Muscle layer of colon (tissue), 2 donors: ENCODE measurements around the gene KLHL29.

Experiments used
- H3K27ac ChIP-seq: one replicate; pipeline ENCODE4 v1.7.0; 2013; ENCODE audit warnings: low read depth, mild to moderate bottlenecking, low read length, moderate library complexity
- H3K27me3 ChIP-seq, 2 donors: one replicate each; pipeline ENCODE4 v1.7.0; 2013; ENCODE audit warnings: low read length in 2 of 2, mild to moderate bottlenecking in 2 of 2; ENCODE audit not compliant: insufficient read depth in 2 of 2, control insufficient read depth in 1 of 2
- H3K36me3 ChIP-seq: one replicate; pipeline ENCODE4 v1.7.0; 2013; ENCODE audit warnings: mild to moderate bottlenecking, low read length; ENCODE audit not compliant: insufficient read depth
- H3K4me1 ChIP-seq: one replicate; pipeline ENCODE4 v1.7.0; 2013; ENCODE audit warnings: mild to moderate bottlenecking, low read length; ENCODE audit not compliant: insufficient read depth
- H3K4me3 ChIP-seq, 2 donors: one replicate each; pipeline ENCODE4 v1.7.0; 2013; ENCODE audit warnings: low read length in 2 of 2, low read depth in 1 of 2, mild to moderate bottlenecking in 1 of 2, moderate library complexity in 1 of 2
- H3K9ac ChIP-seq: one replicate; pipeline ENCODE4 v1.7.0; 2013; ENCODE audit warnings: low read length
- H3K9me3 ChIP-seq: one replicate; pipeline ENCODE4 v1.7.0; 2013; ENCODE audit warnings: mild to moderate bottlenecking, low read length
- donor health status: abdominal sarcoma.
- donor health status: Adenocarcinoma of cecum.

Gene KLHL29

GRCh38 chr2:23510471-23510870 is 125.5 kb downstream of the KLHL29 start:
- Histone ChIP-seq H3K4me1 (peaks cover 44% of the 10 kb centered on the region), H3K9ac (no peak overlapping the region)

GRCh38 chr2:23512778-23513177 is 127.8 kb downstream of the KLHL29 start:
- Histone ChIP-seq H3K27me3 (no peaks in the 10 kb centered on the region), H3K4me3 (peak overlapping the region in 1 of 2 donors; percentile 54), H3K9ac (peak overlapping the region; percentile 66), H3K36me3 (no peaks in the 10 kb centered on the region), H3K4me1 (peaks cover 26% of the 10 kb centered on the region), H3K9me3 (no peaks in the 10 kb centered on the region), H3K27ac (peak overlapping the region; percentile 84)

More at GRCh38 chr2:23510471-23510870, 125.5 kb downstream of the KLHL29 start:
- H3K27me3 ChIP-seq = no peaks in the 10 kb centered on the region
- no peaks in the 10 kb centered on the region for H3K9me3 ChIP-seq
- H3K4me3 ChIP-seq = no peak overlapping the region
- no peak overlapping the region for H3K27ac ChIP-seq
- H3K36me3 ChIP-seq = no peaks in the 10 kb centered on the region

- Histone ChIP-seq H3K27me3 (no peaks in the 10 kb centered on the region), H3K9ac (peak overlapping the region; percentile 66), H3K9me3 (no peaks in the 10 kb centered on the region), H3K36me3 (no peaks in the 10 kb centered on the region), H3K4me1 (peaks cover 31% of the 10 kb centered on the region), H3K4me3 (peak overlapping the region in 1 of 2 donors; percentile 54), H3K27ac (peak overlapping the region; percentile 84)
Measured at GRCh38 chr2:23513245-23513871, 128.4 kb downstream of the KLHL29 start.

- Histone ChIP-seq H3K36me3 (no peaks in the 10 kb centered on the region), H3K9me3 (no peaks in the 10 kb centered on the region), H3K9ac (peak overlapping the region; percentile 66), H3K27me3 (no peaks in the 10 kb centered on the region), H3K4me3 (peak overlapping the region in 1 of 2 donors; percentile 54), H3K4me1 (peaks cover 39% of the 10 kb centered on the region), H3K27ac (peak overlapping the region; percentile 84)
Measured at GRCh38 chr2:23513872-23514793, 129.2 kb downstream of the KLHL29 start.

GRCh38 chr2:23516520-23517256 is 131.7 kb downstream of the KLHL29 start:
- no peak overlapping the region for H3K4me3 ChIP-seq
- peaks cover 43% of the 10 kb centered on the region for H3K4me1 ChIP-seq
- no peak overlapping the region for H3K27ac ChIP-seq
- no peaks in the 10 kb centered on the region for H3K27me3 ChIP-seq
- H3K9me3 ChIP-seq = no peaks in the 10 kb centered on the region
- no peak overlapping the region for H3K9ac ChIP-seq
- no peaks in the 10 kb centered on the region for H3K36me3 ChIP-seq

- H3K9ac ChIP-seq = no peak overlapping the region
- H3K4me1 ChIP-seq = peaks cover 47% of the 10 kb centered on the region
- H3K9me3 ChIP-seq = no peaks in the 10 kb centered on the region
- no peaks in the 10 kb centered on the region for H3K36me3 ChIP-seq
- H3K4me3 ChIP-seq = no peak overlapping the region
- H3K27ac ChIP-seq = no peak overlapping the region
- no peaks in the 10 kb centered on the region for H3K27me3 ChIP-seq
Measured at GRCh38 chr2:23518481-23519333, 133.7 kb downstream of the KLHL29 start.

GRCh38 chr2:23519334-23519651 is 134.3 kb downstream of the KLHL29 start:
- Histone ChIP-seq H3K4me3 (no peak overlapping the region), H3K27me3 (no peaks in the 10 kb centered on the region), H3K36me3 (no peaks in the 10 kb centered on the region), H3K4me1 (peaks cover 47% of the 10 kb centered on the region), H3K9me3 (no peaks in the 10 kb centered on the region), H3K9ac (no peak overlapping the region), H3K27ac (no peak overlapping the region)

- Histone ChIP-seq H3K4me1 (peaks cover 48% of the 10 kb centered on the region), H3K27ac (no peak overlapping the region), H3K27me3 (no peaks in the 10 kb centered on the region), H3K4me3 (no peak overlapping the region), H3K9me3 (no peaks in the 10 kb centered on the region), H3K36me3 (no peaks in the 10 kb centered on the region), H3K9ac (no peak overlapping the region)
Measured at GRCh38 chr2:23520256-23520655, 135.3 kb downstream of the KLHL29 start.

- H3K4me1 ChIP-seq = peaks cover 50% of the 10 kb centered on the region
- H3K27ac ChIP-seq = no peak overlapping the region
- H3K4me3 ChIP-seq = no peak overlapping the region
- no peaks in the 10 kb centered on the region for H3K9me3 ChIP-seq
- H3K27me3 ChIP-seq = no peaks in the 10 kb centered on the region
- H3K9ac ChIP-seq = no peak overlapping the region
- H3K36me3 ChIP-seq = no peaks in the 10 kb centered on the region
Measured at GRCh38 chr2:23521060-23521459, 136.1 kb downstream of the KLHL29 start.

GRCh38 chr2:23522726-23523372 is 137.9 kb downstream of the KLHL29 start:
- no peak overlapping the region for H3K9ac ChIP-seq
- H3K4me3 ChIP-seq = no peak overlapping the region
- no peaks in the 10 kb centered on the region for H3K9me3 ChIP-seq
- H3K27ac ChIP-seq = peak overlapping the region; percentile 93
- no peaks in the 10 kb centered on the region for H3K27me3 ChIP-seq
- H3K4me1 ChIP-seq = peaks cover 50% of the 10 kb centered on the region
- H3K36me3 ChIP-seq = no peaks in the 10 kb centered on the region
